C4-2B (cell line): Measurements from ENCODE around the gene SMPD3.

Experiments used
- ZFX ChIP-seq: fragments of 450-650 bp; IDR thresholded peaks from 2 replicates; pipeline ENCODE4 v1.6.1; 2017
- TF ChIP-seq, protein P1 (sequence below): fragments of 450-650 bp; conservative IDR thresholded peaks from 2 replicates; pipeline ENCODE4 v1.5.1; 2017; ENCODE audit warnings: mild to moderate bottlenecking

DNA sequence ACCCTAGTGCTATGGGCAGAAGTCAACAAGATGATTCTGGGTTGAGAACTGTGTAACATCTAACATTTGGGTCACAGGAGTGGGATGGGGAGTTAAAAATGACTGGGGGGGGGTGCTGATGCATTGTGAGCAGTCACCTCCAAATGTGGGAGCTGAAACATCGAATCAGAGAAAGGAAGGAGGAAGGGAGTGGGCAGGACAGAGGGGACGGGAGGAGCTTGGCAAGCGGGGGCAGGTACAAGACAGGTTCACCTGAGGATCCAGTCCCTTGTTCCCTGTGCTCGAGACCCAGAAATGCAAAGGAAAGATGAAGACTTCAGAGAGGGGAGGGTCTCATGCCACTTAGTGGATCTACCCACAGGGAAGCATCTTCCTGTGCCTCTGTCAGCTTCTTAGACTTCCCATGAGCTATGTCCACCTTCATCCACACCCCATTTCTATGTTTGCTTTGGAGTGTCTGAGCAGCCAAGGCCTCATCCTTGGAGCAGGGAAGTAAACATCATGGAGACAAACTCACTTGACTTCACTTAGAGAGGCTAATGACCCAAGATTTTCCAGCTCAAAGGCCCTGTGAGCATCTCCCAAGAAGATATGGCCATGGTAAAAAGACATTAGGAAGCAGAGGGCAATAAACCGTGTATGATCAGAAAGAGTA, 20.5 kb downstream of the SMPD3 start:
- TF ChIP-seq, protein P1, sequence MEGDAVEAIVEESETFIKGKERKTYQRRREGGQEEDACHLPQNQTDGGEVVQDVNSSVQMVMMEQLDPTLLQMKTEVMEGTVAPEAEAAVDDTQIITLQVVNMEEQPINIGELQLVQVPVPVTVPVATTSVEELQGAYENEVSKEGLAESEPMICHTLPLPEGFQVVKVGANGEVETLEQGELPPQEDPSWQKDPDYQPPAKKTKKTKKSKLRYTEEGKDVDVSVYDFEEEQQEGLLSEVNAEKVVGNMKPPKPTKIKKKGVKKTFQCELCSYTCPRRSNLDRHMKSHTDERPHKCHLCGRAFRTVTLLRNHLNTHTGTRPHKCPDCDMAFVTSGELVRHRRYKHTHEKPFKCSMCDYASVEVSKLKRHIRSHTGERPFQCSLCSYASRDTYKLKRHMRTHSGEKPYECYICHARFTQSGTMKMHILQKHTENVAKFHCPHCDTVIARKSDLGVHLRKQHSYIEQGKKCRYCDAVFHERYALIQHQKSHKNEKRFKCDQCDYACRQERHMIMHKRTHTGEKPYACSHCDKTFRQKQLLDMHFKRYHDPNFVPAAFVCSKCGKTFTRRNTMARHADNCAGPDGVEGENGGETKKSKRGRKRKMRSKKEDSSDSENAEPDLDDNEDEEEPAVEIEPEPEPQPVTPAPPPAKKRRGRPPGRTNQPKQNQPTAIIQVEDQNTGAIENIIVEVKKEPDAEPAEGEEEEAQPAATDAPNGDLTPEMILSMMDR = no peak
- no peak for TF ChIP-seq ZFX
